GM12891 (cell line): ENCODE measurements around the gene HELZ.

ENCODE experiments used
- DNase-seq: peaks from one replicate; pipeline ENCODE4 v3.0.0; 2011; ENCODE audit warnings: low spot score; ENCODE audit not compliant: insufficient read length
- FAIRE-seq: peaks from 2 replicates; lab custom pipeline; 2011; peaks lifted over from hg19 to GRCh38; lab: Jason Lieb, UNC
- PAX5 ChIP-seq: IDR thresholded peaks from 2 replicates; pipeline ENCODE4 v1.6.1; 2011; ENCODE audit warnings: low read length, moderate library complexity, mild to moderate bottlenecking; ENCODE audit not compliant: insufficient read depth, severe bottlenecking
- POLR2A ChIP-seq: IDR thresholded peaks from 2 replicates; pipeline ENCODE4 v1.6.1; 2011; ENCODE audit warnings: low read depth, low read length, control low read depth
- POLR2AphosphoS5 ChIP-seq: IDR thresholded peaks from 2 replicates; pipeline ENCODE4 v1.6.1; 2011; ENCODE audit warnings: low read depth, low read length, control low read depth
- POU2F2 ChIP-seq: IDR thresholded peaks from 2 replicates; pipeline ENCODE4 v1.6.1; 2011; ENCODE audit warnings: low read depth, mild to moderate bottlenecking, control low read depth, low read length, moderate library complexity
- SPI1 ChIP-seq: IDR thresholded peaks from 2 replicates; pipeline ENCODE4 v1.6.1; 2011; ENCODE audit warnings: low read depth, low read length, control low read depth
- TAF1 ChIP-seq: IDR thresholded peaks from 2 replicates; pipeline ENCODE4 v1.6.1; 2011; ENCODE audit warnings: low read depth, low read length, control low read depth

HELZ gene

DNA sequence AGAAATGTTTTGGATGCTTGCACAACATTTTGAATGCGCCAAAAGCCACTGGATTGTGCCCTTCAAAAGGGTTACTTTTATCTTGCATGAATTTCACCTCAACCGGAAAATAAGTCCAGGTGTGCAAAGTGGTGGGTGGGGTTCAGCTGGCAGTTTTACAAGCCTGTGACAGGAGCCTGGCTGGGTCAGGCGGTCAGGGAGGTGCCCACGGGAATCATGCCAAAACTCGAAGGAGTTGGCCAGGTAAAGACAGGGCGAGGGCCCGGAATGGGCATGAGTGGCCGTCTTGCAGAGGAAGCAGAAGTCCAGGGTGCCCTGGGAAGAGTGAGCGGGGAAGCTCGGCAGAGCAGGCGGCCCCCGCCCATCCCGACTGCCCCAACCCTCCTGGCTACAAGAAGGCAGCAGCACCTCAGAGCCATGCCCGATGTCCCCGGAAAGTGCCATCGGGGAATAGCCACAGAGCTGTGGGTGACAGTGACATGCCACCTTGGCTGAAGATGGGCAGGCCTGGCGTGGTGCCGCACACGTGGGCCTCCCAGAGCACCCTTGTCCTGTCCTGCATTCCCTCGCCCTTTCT, 219.7 kb downstream of the HELZ start:
- FAIRE-seq (no peak), DNase-seq (no peak)
- TF ChIP-seq PAX5 (no peak), SPI1 (no peak), TAF1 (no peak), POLR2A (no peak), POU2F2 (no peak), POLR2AphosphoS5 (no peak)

DNA sequence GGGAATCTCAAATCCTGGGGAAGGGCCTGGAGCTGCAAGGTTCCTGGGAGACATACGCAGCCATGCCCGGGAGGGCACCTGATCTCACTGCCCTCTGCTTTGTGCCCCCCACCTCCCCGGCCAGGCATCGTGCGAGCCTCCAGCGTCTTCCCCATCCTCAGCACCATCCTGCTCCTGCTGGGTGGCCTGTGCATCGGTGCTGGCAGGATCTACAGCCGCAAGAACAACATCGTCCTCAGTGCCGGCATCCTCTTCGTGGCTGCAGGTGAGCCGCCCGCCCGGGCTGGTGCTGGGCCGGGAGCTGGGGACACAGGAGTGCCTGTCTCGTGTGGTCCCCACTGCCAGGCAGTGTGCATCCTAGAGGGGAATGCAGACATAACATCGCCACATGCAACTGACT, 220.3 kb downstream of the HELZ start:
- TF ChIP-seq POU2F2, result no peak
- TF ChIP-seq POLR2A, result no peak
- no peak for TF ChIP-seq TAF1
- TF ChIP-seq SPI1, result no peak
- no peak for TF ChIP-seq PAX5
- no peak for TF ChIP-seq POLR2AphosphoS5
- no peak for DNase-seq
- no peak for FAIRE-seq

DNA sequence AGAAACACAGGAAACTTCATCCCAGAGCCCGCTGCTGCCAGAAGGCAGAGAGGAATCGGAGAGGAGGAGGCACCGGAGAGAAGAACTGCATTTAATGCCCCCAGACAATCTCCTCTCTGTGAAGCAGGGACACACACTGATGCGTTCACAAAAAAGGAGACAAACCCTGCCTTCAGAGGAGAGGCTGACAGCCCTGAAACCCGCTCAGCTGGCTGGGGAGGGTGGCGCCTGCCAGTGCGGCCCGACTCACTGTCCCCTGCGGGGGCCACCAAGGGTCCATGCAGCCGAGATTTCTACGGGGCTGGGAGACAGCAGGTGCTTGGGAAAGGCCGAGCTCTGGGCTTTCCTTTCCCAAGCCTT, 222.6 kb downstream of the HELZ start:
- FAIRE-seq (no peak), DNase-seq (no peak)
- no peak for TF ChIP-seq PAX5
- no peak for TF ChIP-seq POLR2A
- TF ChIP-seq POU2F2, result no peak
- TF ChIP-seq TAF1, result no peak
- no peak for TF ChIP-seq POLR2AphosphoS5
- no peak for TF ChIP-seq SPI1

DNA sequence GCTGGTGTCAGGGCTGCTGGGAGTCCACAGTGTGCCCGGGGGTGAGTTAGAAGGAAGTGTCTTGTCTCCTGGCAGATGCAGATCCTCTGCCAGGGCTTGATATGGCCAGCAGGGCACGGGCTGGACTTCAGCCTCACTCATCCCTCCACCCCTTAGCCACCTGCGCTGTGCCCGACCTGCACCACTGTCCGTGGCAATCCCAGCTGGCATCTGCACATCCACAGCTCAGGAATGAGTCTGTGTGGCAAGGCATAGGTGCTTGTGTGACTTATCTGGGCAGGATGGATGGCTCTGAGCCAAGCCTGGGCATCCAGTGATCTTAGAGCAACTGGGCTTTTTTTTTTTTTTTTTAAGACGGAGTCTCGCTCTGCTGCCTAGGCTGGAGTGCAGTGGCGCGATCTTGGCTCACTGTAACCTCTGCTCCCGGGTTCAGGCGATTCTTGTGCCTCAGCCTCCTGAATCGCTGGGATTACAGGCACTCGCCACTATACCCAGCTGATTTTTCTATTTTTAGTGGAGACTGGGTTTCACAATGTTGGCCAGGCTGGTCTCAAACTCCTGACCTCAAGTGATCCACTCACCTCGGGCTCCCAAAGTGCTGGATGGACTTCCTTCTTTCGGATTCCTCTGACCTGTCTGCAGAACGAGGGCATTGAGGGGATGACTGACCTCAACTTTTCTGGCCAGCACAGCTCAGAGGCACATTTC, 223.1 kb downstream of the HELZ start:
- DNase-seq (no peak), FAIRE-seq (no peak)
- TF ChIP-seq PAX5, result no peak
- no peak for TF ChIP-seq TAF1
- no peak for TF ChIP-seq POLR2AphosphoS5

DNA sequence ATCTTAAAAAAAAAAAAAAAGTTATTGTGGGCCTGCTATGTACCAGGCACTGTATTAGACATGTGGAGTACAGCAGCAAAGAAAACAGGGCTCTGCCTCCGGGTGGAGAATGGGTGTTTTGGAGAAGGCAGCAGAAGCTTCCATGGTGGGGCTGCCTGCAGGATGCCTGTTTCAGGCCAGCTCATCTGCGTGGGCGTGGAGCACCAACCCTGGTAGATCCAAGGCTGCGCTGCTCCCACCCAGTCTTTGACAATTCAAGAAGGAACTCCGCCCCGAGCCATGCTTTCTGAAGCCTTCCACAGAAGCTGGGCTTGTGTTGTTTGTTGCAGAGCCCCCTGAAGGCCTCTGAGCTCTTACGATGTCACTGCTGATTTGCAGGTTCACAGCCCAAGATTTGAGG, 223.8 kb downstream of the HELZ start:
- FAIRE-seq (no peak), DNase-seq (no peak)
- TF ChIP-seq POLR2AphosphoS5, result no peak
